HFFc6 (cell line): Measurements from ENCODE around the gene SLC35E2B. TPM values are rescaled to one million over a fixed set of nuclear protein-coding genes. Genes with fewer than 3 reads are reported as not detected.
"Not testable (repeated sequence)": the region's sequence is repeated elsewhere in the genome, so short reads cannot be mapped to it uniquely, and the experiment has no call there.

ENCODE experiments used
- DNase-seq: peaks from one replicate; pipeline ENCODE4 v3.0.0-alpha.2; 2018
- H3K27ac Mint-ChIP-seq: 2 replicates; pipeline ENCODE4 v1.8.0; 2020; ENCODE audit warnings: mild to moderate bottlenecking, mixed read lengths
- H3K27me3 Mint-ChIP-seq: 2 replicates; pipeline ENCODE4 v1.8.0; 2021; ENCODE audit warnings: mild to moderate bottlenecking, moderate library complexity, mixed read lengths; ENCODE audit not compliant: insufficient read depth
- H3K36me3 Mint-ChIP-seq: 2 replicates; pipeline ENCODE4 v1.8.0; 2021; ENCODE audit warnings: low read depth, mixed read lengths
- H3K4me1 Mint-ChIP-seq: 2 replicates; pipeline ENCODE4 v1.8.0; 2020; ENCODE audit warnings: low read depth, mixed read lengths
- H3K4me3 Mint-ChIP-seq: 2 replicates; pipeline ENCODE4 v1.8.0; 2020; ENCODE audit warnings: mild to moderate bottlenecking, moderate library complexity, mixed read lengths
- H3K9me3 Mint-ChIP-seq: 2 replicates; pipeline ENCODE4 v1.8.0; 2020; ENCODE audit warnings: mild to moderate bottlenecking, mixed read lengths
- CTCF ChIP-seq: fragments of 200-600 bp; sonication (generic); IDR thresholded peaks from 2 replicates; pipeline ENCODE4 v1.5.0; 2021; ENCODE audit warnings: antibody characterized with exemption, mild to moderate bottlenecking
- total RNA-seq, 6 experiments: library from RNA; stranded (reverse); fragmentation: NEBNext Ultra II Directional; extraction: Animal tissue kit (Norgen Biotek cat#: 25700); gene quantifications; 2 replicates in 1 of 6; 3 replicates in 5 of 6; pipeline ENCODE4 v1.2.3, GENCODE V29; 2021

Gene SLC35E2B
- total RNA-seq, 6 experiments from 2014 or later: 30.1 to 40.9 (median 33.4) TPM

GRCh38 chr1:1664941-1665814 lies 27.4 kb downstream of the SLC35E2B start:
- DNase-seq: no peak
- TF ChIP-seq CTCF: no peak
- H3K27me3 Mint-ChIP-seq: no peaks in the 10 kb centered on the region
- H3K36me3 Mint-ChIP-seq: peaks cover 4% of the 10 kb centered on the region
- H3K4me3 Mint-ChIP-seq: no peak overlapping the region
- H3K27ac Mint-ChIP-seq: no peak overlapping the region
- no peaks in the 10 kb centered on the region for H3K9me3 Mint-ChIP-seq
- peaks cover 17% of the 10 kb centered on the region for H3K4me1 Mint-ChIP-seq

- H3K4me3 Mint-ChIP-seq, H3K27me3 Mint-ChIP-seq, H3K36me3 Mint-ChIP-seq, H3K9me3 Mint-ChIP-seq, H3K27ac Mint-ChIP-seq, DNase-seq: not testable (repeated sequence)
- H3K4me1 Mint-ChIP-seq: peaks cover 17% of the 10 kb centered on the region
These were observed 28.3 kb downstream of the SLC35E2B start for GRCh38 chr1:1664318-1664717.

- not testable (repeated sequence) for H3K36me3 Mint-ChIP-seq, H3K9me3 Mint-ChIP-seq, DNase-seq, H3K27me3 Mint-ChIP-seq
- H3K4me3 Mint-ChIP-seq: peak overlapping the region; percentile 60
- peak overlapping the region; percentile 89 for H3K27ac Mint-ChIP-seq
- peaks cover 17% of the 10 kb centered on the region for H3K4me1 Mint-ChIP-seq
These were observed 29.6 kb downstream of the SLC35E2B start for GRCh38 chr1:1662830-1663560.

GRCh38 chr1:1662392-1662791 lies 30.2 kb downstream of the SLC35E2B start:
- peak; percentile 78 for DNase-seq

GRCh38 chr1:1658583-1659549 lies 33.7 kb downstream of the SLC35E2B start, which contains the start of gene CDK11B:
Gene CDK11B (minus strand): TSS chr1:1659004. CDS start chr1:1657485, 1,519 bp downstream.
- TF ChIP-seq CTCF: peak; percentile 68
- H3K27me3 Mint-ChIP-seq: not testable (repeated sequence)

More at GRCh38 chr1:1662392-1662791, 30.2 kb downstream of the SLC35E2B start:
- H3K36me3 Mint-ChIP-seq, H3K27me3 Mint-ChIP-seq, H3K9me3 Mint-ChIP-seq: not testable (repeated sequence)
- peak overlapping the region; percentile 60 for H3K4me3 Mint-ChIP-seq
- H3K4me1 Mint-ChIP-seq: peaks cover 17% of the 10 kb centered on the region
- peak overlapping the region; percentile 89 for H3K27ac Mint-ChIP-seq

GRCh38 chr1:1648265-1648664 lies 44.3 kb downstream of the SLC35E2B start:
- H3K27ac Mint-ChIP-seq, H3K9me3 Mint-ChIP-seq, DNase-seq, H3K4me3 Mint-ChIP-seq, H3K27me3 Mint-ChIP-seq, H3K4me1 Mint-ChIP-seq: not testable (repeated sequence)
- H3K36me3 Mint-ChIP-seq: peaks cover 49% of the 10 kb centered on the region

More at GRCh38 chr1:1658583-1659549, 33.7 kb downstream of the SLC35E2B start, which contains the start of gene CDK11B:
- Mint-ChIP-seq H3K4me3 (peak within 1 kb of the TSS; percentile 90), H3K4me1 (peaks cover 17% of the 10 kb centered on the region), H3K27ac (peak within 1 kb of the TSS; percentile 99)
- not testable (repeated sequence) for H3K9me3 Mint-ChIP-seq, H3K36me3 Mint-ChIP-seq
- peak; percentile 98 for DNase-seq

- not testable (repeated sequence) for H3K4me1 Mint-ChIP-seq, H3K4me3 Mint-ChIP-seq, H3K27ac Mint-ChIP-seq, DNase-seq, H3K27me3 Mint-ChIP-seq, H3K9me3 Mint-ChIP-seq
- H3K36me3 Mint-ChIP-seq: peaks cover 49% of the 10 kb centered on the region
These were observed 44.9 kb downstream of the SLC35E2B start for GRCh38 chr1:1647567-1648241.

GRCh38 chr1:1646326-1646725 lies 46.3 kb downstream of the SLC35E2B start:
- not testable (repeated sequence) for H3K4me3 Mint-ChIP-seq, H3K4me1 Mint-ChIP-seq, H3K27me3 Mint-ChIP-seq, H3K9me3 Mint-ChIP-seq, DNase-seq, H3K27ac Mint-ChIP-seq
- peaks cover 38% of the 10 kb centered on the region for H3K36me3 Mint-ChIP-seq

GRCh38 chr1:1640711-1641461 lies 51.7 kb downstream of the SLC35E2B start:
- H3K36me3 Mint-ChIP-seq, H3K4me3 Mint-ChIP-seq, H3K27me3 Mint-ChIP-seq, DNase-seq, H3K4me1 Mint-ChIP-seq, H3K27ac Mint-ChIP-seq, H3K9me3 Mint-ChIP-seq: not testable (repeated sequence)

GRCh38 chr1:1640081-1640480 lies 52.5 kb downstream of the SLC35E2B start:
- not testable (repeated sequence) for H3K36me3 Mint-ChIP-seq, H3K9me3 Mint-ChIP-seq, DNase-seq, H3K27me3 Mint-ChIP-seq, H3K27ac Mint-ChIP-seq, H3K4me3 Mint-ChIP-seq, H3K4me1 Mint-ChIP-seq
